GM12864 (cell line): Measurements from ENCODE around the gene PRRC2B.

Experiments
- DNase-seq: peaks from one replicate; pipeline ENCODE4 v3.0.0-alpha.2; 2011; ENCODE audit warnings: low read depth
- H3K4me3 ChIP-seq: 2 replicates; pipeline ENCODE4 v1.5.1; 2011; ENCODE audit warnings: mild to moderate bottlenecking, low read depth, low read length, control low read depth
- TF ChIP-seq, protein P1 (sequence below): IDR thresholded peaks from 2 replicates; pipeline ENCODE4 v1.5.1; 2011; ENCODE audit warnings: low read depth, mild to moderate bottlenecking, moderate library complexity, low read length, control low read depth, inconsistent platforms; ENCODE audit errors: missing control alignments

PRRC2B gene

GRCh38 chr9:131481441-131482342 lies 87.8 kb downstream of the PRRC2B start:
- TF ChIP-seq, protein P1, sequence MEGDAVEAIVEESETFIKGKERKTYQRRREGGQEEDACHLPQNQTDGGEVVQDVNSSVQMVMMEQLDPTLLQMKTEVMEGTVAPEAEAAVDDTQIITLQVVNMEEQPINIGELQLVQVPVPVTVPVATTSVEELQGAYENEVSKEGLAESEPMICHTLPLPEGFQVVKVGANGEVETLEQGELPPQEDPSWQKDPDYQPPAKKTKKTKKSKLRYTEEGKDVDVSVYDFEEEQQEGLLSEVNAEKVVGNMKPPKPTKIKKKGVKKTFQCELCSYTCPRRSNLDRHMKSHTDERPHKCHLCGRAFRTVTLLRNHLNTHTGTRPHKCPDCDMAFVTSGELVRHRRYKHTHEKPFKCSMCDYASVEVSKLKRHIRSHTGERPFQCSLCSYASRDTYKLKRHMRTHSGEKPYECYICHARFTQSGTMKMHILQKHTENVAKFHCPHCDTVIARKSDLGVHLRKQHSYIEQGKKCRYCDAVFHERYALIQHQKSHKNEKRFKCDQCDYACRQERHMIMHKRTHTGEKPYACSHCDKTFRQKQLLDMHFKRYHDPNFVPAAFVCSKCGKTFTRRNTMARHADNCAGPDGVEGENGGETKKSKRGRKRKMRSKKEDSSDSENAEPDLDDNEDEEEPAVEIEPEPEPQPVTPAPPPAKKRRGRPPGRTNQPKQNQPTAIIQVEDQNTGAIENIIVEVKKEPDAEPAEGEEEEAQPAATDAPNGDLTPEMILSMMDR, result no peak
- DNase-seq, result no peak
- H3K4me3 ChIP-seq, result no peak overlapping the region

DNA sequence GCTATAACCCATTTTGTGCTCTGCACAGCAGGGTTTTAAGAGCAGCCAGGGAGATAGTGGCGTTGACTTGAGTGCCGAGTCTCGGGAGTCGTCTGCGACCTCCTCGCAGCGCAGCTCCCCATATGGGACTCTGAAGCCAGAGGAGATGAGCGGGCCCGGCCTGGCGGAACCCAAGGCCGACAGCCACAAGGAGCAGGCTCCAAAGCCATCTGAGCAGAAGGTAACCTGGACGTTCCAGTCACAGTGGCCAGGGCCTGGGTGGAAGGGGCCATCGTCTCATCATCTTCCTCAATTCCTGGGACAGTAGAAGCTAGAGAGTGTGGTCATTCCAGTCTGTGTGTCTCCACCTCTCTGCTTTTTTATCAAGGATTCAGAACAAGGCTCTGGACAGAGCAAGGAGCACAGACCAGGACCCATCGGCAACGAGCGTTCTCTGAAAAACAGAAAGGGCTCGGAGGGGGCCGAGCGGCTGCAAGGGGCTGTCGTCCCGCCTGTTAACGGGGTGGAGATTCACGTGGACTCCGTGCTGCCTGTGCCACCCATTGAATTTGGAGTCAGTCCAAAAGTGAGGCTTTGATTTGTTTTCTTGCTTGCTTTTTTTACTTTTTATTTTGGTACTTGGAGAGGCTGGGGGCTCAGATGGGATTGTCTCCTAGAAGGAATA lies 88.6 kb downstream of the PRRC2B start:
- TF ChIP-seq, protein P1, result no peak
- DNase-seq, result no peak
- H3K4me3 ChIP-seq, result no peak overlapping the region

DNA sequence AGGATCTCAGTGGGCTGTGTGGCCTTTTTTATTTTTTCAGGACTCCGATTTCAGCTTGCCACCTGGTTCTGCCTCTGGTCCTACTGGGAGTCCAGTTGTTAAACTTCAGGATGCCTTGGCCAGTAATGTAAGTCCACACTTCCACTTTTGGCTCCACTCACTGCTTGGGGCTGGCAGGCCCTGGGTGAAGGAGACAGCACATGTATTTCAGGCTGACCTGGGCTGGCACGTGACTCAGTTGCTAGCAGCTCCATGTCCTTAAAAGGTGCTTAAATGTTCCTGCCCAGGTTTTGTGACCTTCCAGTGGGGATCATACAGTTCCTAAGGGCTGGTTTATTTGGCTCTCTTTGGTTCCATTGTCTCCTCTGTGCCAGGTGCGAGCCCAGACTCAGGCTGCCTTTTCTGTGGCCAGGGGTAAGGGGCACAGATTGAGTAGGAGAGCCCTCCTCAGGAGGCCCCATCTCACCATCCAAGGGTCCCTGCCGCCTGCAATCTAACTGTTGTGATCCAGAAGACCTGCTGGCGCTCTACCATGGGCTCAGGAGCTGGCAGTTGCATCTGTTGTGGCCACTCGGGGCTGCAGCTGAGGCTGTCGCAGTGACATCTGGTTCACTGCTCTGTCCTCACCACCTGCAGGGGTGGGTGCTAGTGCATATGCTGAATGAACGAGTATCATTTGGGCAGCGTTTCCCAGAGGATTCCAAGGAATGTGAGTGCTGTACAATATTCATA lies 89.6 kb downstream of the PRRC2B start:
- no peak for DNase-seq
- no peak overlapping the region for H3K4me3 ChIP-seq
- TF ChIP-seq, protein P1, result no peak

GRCh38 chr9:131484051-131484445 lies 90.2 kb downstream of the PRRC2B start:
- TF ChIP-seq, protein P1, result no peak
- no peak overlapping the region for H3K4me3 ChIP-seq
- no peak for DNase-seq

- DNase-seq, result no peak
- H3K4me3 ChIP-seq, result no peak overlapping the region
- TF ChIP-seq, protein P1, result no peak
Observed at GRCh38 chr9:131484560-131485185, 90.8 kb downstream of the PRRC2B start.

DNA sequence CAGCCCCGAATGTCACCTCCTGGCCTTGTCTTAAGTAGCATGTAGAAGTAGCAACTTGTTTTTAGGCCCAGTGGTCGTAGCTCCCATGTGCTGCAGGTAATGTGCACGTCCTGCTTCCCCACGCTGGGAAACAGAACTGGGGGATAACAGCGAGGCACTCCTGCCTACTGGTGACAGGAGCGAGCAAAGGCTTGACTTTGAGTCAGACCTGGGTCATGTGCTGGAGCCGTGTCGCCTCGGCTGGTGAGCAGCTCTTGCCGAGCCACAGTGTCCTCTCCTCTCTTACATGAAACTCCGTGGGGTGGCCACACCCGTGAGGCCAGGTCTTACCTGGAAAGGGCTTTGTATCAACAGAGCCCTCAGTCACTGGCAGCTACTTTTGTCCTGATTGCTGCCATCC lies 91.3 kb downstream of the PRRC2B start:
- no peak for DNase-seq
- no peak overlapping the region for H3K4me3 ChIP-seq
- TF ChIP-seq, protein P1, result no peak
